Thyroid gland (tissue), 4 donors: ENCODE measurements around the gene MACROD1.

Experiments used
- POLR2A ChIP-seq, 2 donors: fragments of 450-650 bp; IDR thresholded peaks; one replicate each; pipeline ENCODE4 v1.6.1; 2017; ENCODE audit warnings: antibody characterized with exemption in 2 of 2, mild to moderate bottlenecking in 2 of 2, moderate library complexity in 1 of 2
- TF ChIP-seq, protein P1 (sequence below), 6 experiments: fragments of 200-600 bp in 3 of 6; fragments of 450-650 bp in 3 of 6; sonication (generic) in 3 of 6; IDR thresholded peaks; one replicate each; pipeline ENCODE4 v1.5.1; 2016 to 2019; ENCODE audit warnings: antibody characterized with exemption in 6 of 6, mild to moderate bottlenecking in 2 of 6, inconsistent platforms in 1 of 6, moderate library complexity in 1 of 6

DNA sequence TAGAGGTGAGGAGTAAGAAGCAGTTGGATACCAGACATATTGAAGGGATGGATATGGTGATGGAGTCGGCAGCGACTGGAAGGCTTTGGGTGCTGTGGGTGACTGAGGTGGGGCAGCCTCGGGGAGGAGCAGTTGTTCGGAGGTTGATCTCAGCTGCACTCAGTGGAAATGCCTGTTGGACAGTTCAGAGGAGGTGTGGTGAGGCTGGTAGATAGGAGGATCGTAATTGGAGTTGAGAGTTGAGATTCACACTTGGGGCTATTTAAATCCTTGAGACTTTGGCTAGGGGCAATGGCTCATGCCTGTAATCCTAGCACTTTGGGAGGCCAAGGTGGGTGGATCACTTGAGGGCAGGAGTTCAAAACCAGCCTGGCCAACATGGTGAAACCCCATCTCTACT, 172.8 kb downstream of the MACROD1 start:
- TF ChIP-seq, protein P1, sequence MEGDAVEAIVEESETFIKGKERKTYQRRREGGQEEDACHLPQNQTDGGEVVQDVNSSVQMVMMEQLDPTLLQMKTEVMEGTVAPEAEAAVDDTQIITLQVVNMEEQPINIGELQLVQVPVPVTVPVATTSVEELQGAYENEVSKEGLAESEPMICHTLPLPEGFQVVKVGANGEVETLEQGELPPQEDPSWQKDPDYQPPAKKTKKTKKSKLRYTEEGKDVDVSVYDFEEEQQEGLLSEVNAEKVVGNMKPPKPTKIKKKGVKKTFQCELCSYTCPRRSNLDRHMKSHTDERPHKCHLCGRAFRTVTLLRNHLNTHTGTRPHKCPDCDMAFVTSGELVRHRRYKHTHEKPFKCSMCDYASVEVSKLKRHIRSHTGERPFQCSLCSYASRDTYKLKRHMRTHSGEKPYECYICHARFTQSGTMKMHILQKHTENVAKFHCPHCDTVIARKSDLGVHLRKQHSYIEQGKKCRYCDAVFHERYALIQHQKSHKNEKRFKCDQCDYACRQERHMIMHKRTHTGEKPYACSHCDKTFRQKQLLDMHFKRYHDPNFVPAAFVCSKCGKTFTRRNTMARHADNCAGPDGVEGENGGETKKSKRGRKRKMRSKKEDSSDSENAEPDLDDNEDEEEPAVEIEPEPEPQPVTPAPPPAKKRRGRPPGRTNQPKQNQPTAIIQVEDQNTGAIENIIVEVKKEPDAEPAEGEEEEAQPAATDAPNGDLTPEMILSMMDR (IDR thresholded peaks at IDR 0.05), result no peak
- TF ChIP-seq POLR2A (IDR thresholded peaks at IDR 0.05), result no peak
